GM23338 (cell line): Measurements from ENCODE around the gene PTGR3. TPM values are rescaled to one million over a fixed set of nuclear protein-coding genes. Genes with fewer than 3 reads are reported as not detected.

ENCODE experiments used
- ATAC-seq: fragments of 200-7000 bp; cut with Tn5 transposase; 3 replicates; pipeline ENCODE4 v1.9.1; 2020
- DNase-seq: peaks from one replicate; pipeline ENCODE4 v3.0.0-alpha.2; 2015; ENCODE audit warnings: low spot score
- H2AFZ ChIP-seq: fragments of 200-600 bp; sonication (generic); 2 replicates; pipeline ENCODE4 v1.8.0; 2016; ENCODE audit warnings: antibody characterized with exemption, mild to moderate bottlenecking, moderate library complexity
- H3F3A ChIP-seq: fragments of 200-600 bp; sonication (generic); replicated peaks from 2 replicates; pipeline ENCODE4 v1.8.0; 2017; ENCODE audit warnings: antibody characterized with exemption, mixed run types, low read depth
- H3K27ac ChIP-seq: fragments of 200-600 bp; sonication (generic); 2 replicates; pipeline ENCODE4 v1.6.1; 2016; ENCODE audit warnings: low read depth
- H3K27me3 ChIP-seq: fragments of 200-600 bp; sonication (generic); 2 replicates; pipeline ENCODE4 v1.8.0; 2016; ENCODE audit warnings: mild to moderate bottlenecking, mixed run types, moderate library complexity; ENCODE audit not compliant: insufficient read depth
- H3K36me3 ChIP-seq: fragments of 200-600 bp; sonication (generic); 2 replicates; pipeline ENCODE4 v1.8.0; 2016; ENCODE audit warnings: mild to moderate bottlenecking; ENCODE audit not compliant: insufficient read depth
- H3K4me1 ChIP-seq: fragments of 200-600 bp; sonication (generic); 2 replicates; pipeline ENCODE4 v1.8.0; 2016; ENCODE audit warnings: mild to moderate bottlenecking, moderate library complexity; ENCODE audit not compliant: insufficient read depth
- H3K4me2 ChIP-seq: fragments of 200-600 bp; sonication (generic); 2 replicates; pipeline ENCODE4 v1.7.1; 2017; ENCODE audit warnings: mixed run types
- H3K4me3 ChIP-seq: fragments of 200-600 bp; sonication (generic); 2 replicates; pipeline ENCODE4 v1.6.1; 2016; ENCODE audit warnings: mixed run types
- H3K79me2 ChIP-seq: fragments of 200-600 bp; sonication (generic); replicated peaks from 2 replicates; pipeline ENCODE4 v1.8.0; 2017; ENCODE audit warnings: mild to moderate bottlenecking; ENCODE audit not compliant: insufficient read depth
- H3K9me2 ChIP-seq: fragments of 200-600 bp; sonication (generic); 2 replicates; pipeline ENCODE4 v1.8.0; 2017; ENCODE audit not compliant: insufficient read depth
- H4K20me1 ChIP-seq: fragments of 200-600 bp; sonication (generic); replicated peaks from 2 replicates; pipeline ENCODE4 v1.8.0; 2017; ENCODE audit warnings: mild to moderate bottlenecking; ENCODE audit not compliant: insufficient read depth
- H3K27ac Mint-ChIP-seq: 2 replicates; pipeline ENCODE4 v1.8.0; 2020; ENCODE audit warnings: inconsistent platforms, mild to moderate bottlenecking, moderate library complexity, mixed read lengths
- H3K27me3 Mint-ChIP-seq: 3 replicates; pipeline ENCODE4 v1.8.0; 2022; ENCODE audit warnings: low read depth, mild to moderate bottlenecking, moderate library complexity, mixed read lengths, inconsistent platforms; ENCODE audit not compliant: insufficient read depth, poor library complexity
- H3K36me3 Mint-ChIP-seq: 3 replicates; pipeline ENCODE4 v1.8.0; 2021; ENCODE audit warnings: low read depth, mild to moderate bottlenecking, inconsistent platforms, moderate library complexity, mixed read lengths
- H3K4me1 Mint-ChIP-seq: 3 replicates; pipeline ENCODE4 v1.8.0; 2020; ENCODE audit warnings: mild to moderate bottlenecking, inconsistent platforms, mixed read lengths
- H3K4me3 Mint-ChIP-seq: 3 replicates; pipeline ENCODE4 v1.8.0; 2021; ENCODE audit warnings: moderate library complexity, mild to moderate bottlenecking, inconsistent platforms, mixed read lengths
- H3K9me3 Mint-ChIP-seq: 3 replicates; pipeline ENCODE4 v1.8.0; 2020; ENCODE audit warnings: moderate library complexity, mild to moderate bottlenecking, inconsistent platforms, mixed read lengths
- CREB1 ChIP-seq: fragments of 250-450 bp; sonication (Bioruptor Pico); IDR thresholded peaks from 2 replicates; pipeline ENCODE4 v1.5.0; 2020; ENCODE audit warnings: low read depth, mild to moderate bottlenecking, moderate library complexity
- EZH2 ChIP-seq: fragments of 200-600 bp; sonication (generic); IDR thresholded peaks from one replicate; pipeline ENCODE4 v1.8.0; 2017; ENCODE audit warnings: antibody characterized with exemption, mild to moderate bottlenecking, low read depth; ENCODE audit not compliant: unreplicated experiment
- EZH2phosphoT487 ChIP-seq: fragments of 200-600 bp; sonication (generic); IDR thresholded peaks from one replicate; pipeline ENCODE4 v1.8.1; 2018; ENCODE audit warnings: antibody characterized with exemption; ENCODE audit not compliant: unreplicated experiment
- JUNB ChIP-seq: IDR thresholded peaks from one replicate; pipeline ENCODE4 v1.6.1; 2016; ENCODE audit warnings: antibody characterized with exemption; ENCODE audit not compliant: unreplicated experiment
- NANOG ChIP-seq: IDR thresholded peaks from 2 replicates; pipeline ENCODE4 v1.6.1; 2016; ENCODE audit warnings: antibody characterized with exemption, borderline replicate concordance
- POLR2AphosphoS5 ChIP-seq: IDR thresholded peaks from 2 replicates; pipeline ENCODE4 v1.6.1; 2016; ENCODE audit warnings: antibody characterized with exemption, low read depth
- STAT1 ChIP-seq: IDR thresholded peaks from one replicate; pipeline ENCODE4 v1.6.1; 2016; ENCODE audit warnings: antibody characterized with exemption; ENCODE audit not compliant: unreplicated experiment
- ZNF114 ChIP-seq: fragments of 250-450 bp; sonication (Bioruptor Pico); IDR thresholded peaks from 2 replicates; pipeline ENCODE4 v1.5.0; 2020; ENCODE audit warnings: mild to moderate bottlenecking, moderate library complexity
- ZNF331 ChIP-seq: fragments of 250-450 bp; sonication (Bioruptor Pico); IDR thresholded peaks from 2 replicates; pipeline ENCODE4 v1.5.0; 2020; ENCODE audit warnings: low read depth, mild to moderate bottlenecking, moderate library complexity
- polyA plus RNA-seq: library from polyadenylated mRNA; unstranded; fragments of >200 nt; fragmentation: Nextera tagmentation; extraction: Ambion mirVana; gene quantifications from 2 replicates; pipeline ENCODE4 v1.2.1, GENCODE V29; 2016
- total RNA-seq: library from RNA; depleted of rRNA; stranded (reverse); fragments of >200 nt; shearing (Covaris generic); gene quantifications from 2 replicates; pipeline ENCODE4 v1.2.3, GENCODE V29; 2014
- TF ChIP-seq, protein P1 (sequence below): fragments of 250-450 bp; sonication (Bioruptor Pico); IDR thresholded peaks from 2 replicates; pipeline ENCODE4 v1.5.0; 2020; ENCODE audit warnings: mild to moderate bottlenecking, moderate library complexity
- TF ChIP-seq, protein P2 (sequence below): IDR thresholded peaks from 2 replicates; pipeline ENCODE4 v1.6.1; 2016; ENCODE audit warnings: antibody characterized with exemption
- TF ChIP-seq, protein P3 (sequence below): IDR thresholded peaks from one replicate; pipeline ENCODE4 v1.6.1; 2018; ENCODE audit warnings: antibody characterized with exemption; ENCODE audit not compliant: unreplicated experiment
- TF ChIP-seq, protein P4 (sequence below), 2 experiments: fragments of 200-600 bp in 1 of 2; sonication (generic) in 1 of 2; conservative IDR thresholded peaks; 2 replicates each; pipeline versions ENCODE4 v1.5.1 to v1.6.1; 2016 to 2017; ENCODE audit warnings: antibody characterized with exemption in 2 of 2, low read depth in 2 of 2, mild to moderate bottlenecking in 2 of 2, moderate library complexity in 1 of 2

The PTGR3 gene
- total and polyA plus RNA-seq, 2 experiments from 2014 or later: 0.84 to 1.5 TPM

DNA sequence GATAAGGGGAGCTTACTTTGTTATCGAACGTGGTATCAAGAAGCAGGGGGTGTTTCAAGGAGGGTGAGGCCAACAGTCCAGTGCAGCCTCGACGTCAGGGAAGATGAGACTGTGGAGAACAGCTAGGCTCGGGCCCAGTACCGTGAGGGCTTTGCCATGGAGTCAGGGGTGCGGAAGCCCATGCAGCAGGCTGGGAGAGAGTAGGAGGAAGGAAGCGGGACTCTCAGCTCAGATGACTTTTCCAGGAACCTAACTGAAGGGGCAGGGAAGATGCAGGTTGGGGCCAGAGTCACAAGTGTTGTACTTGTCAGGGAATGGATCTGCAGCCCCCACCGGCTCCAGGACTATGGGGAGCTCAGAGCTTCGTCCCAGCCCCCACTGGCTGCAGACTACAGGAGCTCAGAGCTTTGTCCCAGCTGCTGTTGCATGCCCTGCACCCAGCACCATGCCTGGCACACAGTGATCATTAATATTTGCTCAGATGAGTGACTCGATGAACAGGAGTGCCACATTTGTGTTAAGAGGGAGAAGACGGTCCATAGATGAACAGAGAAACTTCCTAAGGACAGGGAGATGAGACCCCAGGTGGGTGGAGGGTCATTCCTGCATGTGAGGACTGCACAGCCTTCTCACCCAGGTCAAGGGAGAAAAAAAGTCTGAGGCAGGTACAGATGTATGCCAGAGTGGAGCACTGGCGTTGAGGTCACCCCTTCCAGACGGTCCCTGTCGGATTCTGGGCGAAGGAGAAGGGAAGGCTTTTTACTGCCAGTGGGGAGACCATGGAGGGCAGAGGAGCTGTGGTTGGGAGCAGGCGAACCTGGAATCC, 36.4 kb downstream of the PTGR3 start:
- no peak for ATAC-seq
- Histone ChIP-seq H3K4me2 (no peak overlapping the region), H3K4me1 (no peaks in the 10 kb centered on the region), H4K20me1 (no peaks in the 10 kb centered on the region), H3F3A (no peaks in the 10 kb centered on the region), H3K36me3 (no peaks in the 10 kb centered on the region), H3K27ac (no peak overlapping the region), H2AFZ (no peak overlapping the region), H3K27me3 (no peaks in the 10 kb centered on the region), H3K9me2 (no peaks in the 10 kb centered on the region), H3K79me2 (no peaks in the 10 kb centered on the region), H3K4me3 (no peak overlapping the region)
- peaks cover 3% of the 10 kb centered on the region for H3K27me3 Mint-ChIP-seq
- H3K36me3 Mint-ChIP-seq: no peaks in the 10 kb centered on the region
- DNase-seq: no peak
- TF ChIP-seq EZH2phosphoT487 (no peak), NANOG (no peak), EZH2 (no peak), ZNF114 (CRISPR knock-in tag) (no peak), STAT1 (no peak), POLR2AphosphoS5 (no peak), ZNF331 (no peak), JUNB (no peak), CREB1 (CRISPR knock-in tag) (no peak)
- TF ChIP-seq, protein P1, sequence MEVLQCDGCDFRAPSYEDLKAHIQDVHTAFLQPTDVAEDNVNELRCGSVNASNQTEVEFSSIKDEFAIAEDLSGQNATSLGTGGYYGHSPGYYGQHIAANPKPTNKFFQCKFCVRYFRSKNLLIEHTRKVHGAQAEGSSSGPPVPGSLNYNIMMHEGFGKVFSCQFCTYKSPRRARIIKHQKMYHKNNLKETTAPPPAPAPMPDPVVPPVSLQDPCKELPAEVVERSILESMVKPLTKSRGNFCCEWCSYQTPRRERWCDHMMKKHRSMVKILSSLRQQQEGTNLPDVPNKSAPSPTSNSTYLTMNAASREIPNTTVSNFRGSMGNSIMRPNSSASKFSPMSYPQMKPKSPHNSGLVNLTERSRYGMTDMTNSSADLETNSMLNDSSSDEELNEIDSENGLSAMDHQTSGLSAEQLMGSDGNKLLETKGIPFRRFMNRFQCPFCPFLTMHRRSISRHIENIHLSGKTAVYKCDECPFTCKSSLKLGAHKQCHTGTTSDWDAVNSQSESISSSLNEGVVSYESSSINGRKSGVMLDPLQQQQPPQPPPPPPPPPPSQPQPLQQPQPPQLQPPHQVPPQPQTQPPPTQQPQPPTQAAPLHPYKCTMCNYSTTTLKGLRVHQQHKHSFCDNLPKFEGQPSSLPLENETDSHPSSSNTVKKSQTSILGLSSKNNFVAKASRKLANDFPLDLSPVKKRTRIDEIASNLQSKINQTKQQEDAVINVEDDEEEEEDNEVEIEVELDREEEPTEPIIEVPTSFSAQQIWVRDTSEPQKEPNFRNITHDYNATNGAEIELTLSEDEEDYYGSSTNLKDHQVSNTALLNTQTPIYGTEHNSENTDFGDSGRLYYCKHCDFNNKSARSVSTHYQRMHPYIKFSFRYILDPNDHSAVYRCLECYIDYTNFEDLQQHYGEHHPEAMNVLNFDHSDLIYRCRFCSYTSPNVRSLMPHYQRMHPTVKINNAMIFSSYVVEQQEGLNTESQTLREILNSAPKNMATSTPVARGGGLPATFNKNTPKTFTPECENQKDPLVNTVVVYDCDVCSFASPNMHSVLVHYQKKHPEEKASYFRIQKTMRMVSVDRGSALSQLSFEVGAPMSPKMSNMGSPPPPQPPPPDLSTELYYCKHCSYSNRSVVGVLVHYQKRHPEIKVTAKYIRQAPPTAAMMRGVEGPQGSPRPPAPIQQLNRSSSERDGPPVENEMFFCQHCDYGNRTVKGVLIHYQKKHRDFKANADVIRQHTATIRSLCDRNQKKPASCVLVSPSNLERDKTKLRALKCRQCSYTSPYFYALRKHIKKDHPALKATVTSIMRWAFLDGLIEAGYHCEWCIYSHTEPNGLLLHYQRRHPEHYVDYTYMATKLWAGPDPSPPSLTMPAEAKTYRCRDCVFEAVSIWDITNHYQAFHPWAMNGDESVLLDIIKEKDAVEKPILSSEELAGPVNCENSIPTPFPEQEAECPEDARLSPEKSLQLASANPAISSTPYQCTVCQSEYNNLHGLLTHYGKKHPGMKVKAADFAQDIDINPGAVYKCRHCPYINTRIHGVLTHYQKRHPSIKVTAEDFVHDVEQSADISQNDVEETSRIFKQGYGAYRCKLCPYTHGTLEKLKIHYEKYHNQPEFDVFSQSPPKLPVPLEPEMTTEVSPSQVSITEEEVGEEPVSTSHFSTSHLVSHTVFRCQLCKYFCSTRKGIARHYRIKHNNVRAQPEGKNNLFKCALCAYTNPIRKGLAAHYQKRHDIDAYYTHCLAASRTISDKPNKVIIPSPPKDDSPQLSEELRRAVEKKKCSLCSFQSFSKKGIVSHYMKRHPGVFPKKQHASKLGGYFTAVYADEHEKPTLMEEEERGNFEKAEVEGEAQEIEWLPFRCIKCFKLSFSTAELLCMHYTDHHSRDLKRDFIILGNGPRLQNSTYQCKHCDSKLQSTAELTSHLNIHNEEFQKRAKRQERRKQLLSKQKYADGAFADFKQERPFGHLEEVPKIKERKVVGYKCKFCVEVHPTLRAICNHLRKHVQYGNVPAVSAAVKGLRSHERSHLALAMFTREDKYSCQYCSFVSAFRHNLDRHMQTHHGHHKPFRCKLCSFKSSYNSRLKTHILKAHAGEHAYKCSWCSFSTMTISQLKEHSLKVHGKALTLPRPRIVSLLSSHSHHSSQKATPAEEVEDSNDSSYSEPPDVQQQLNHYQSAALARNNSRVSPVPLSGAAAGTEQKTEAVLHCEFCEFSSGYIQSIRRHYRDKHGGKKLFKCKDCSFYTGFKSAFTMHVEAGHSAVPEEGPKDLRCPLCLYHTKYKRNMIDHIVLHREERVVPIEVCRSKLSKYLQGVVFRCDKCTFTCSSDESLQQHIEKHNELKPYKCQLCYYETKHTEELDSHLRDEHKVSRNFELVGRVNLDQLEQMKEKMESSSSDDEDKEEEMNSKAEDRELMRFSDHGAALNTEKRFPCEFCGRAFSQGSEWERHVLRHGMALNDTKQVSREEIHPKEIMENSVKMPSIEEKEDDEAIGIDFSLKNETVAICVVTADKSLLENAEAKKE (CRISPR knock-in tag): no peak
- TF ChIP-seq, protein P2, sequence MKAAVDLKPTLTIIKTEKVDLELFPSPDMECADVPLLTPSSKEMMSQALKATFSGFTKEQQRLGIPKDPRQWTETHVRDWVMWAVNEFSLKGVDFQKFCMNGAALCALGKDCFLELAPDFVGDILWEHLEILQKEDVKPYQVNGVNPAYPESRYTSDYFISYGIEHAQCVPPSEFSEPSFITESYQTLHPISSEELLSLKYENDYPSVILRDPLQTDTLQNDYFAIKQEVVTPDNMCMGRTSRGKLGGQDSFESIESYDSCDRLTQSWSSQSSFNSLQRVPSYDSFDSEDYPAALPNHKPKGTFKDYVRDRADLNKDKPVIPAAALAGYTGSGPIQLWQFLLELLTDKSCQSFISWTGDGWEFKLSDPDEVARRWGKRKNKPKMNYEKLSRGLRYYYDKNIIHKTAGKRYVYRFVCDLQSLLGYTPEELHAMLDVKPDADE: no peak
- TF ChIP-seq, protein P3, sequence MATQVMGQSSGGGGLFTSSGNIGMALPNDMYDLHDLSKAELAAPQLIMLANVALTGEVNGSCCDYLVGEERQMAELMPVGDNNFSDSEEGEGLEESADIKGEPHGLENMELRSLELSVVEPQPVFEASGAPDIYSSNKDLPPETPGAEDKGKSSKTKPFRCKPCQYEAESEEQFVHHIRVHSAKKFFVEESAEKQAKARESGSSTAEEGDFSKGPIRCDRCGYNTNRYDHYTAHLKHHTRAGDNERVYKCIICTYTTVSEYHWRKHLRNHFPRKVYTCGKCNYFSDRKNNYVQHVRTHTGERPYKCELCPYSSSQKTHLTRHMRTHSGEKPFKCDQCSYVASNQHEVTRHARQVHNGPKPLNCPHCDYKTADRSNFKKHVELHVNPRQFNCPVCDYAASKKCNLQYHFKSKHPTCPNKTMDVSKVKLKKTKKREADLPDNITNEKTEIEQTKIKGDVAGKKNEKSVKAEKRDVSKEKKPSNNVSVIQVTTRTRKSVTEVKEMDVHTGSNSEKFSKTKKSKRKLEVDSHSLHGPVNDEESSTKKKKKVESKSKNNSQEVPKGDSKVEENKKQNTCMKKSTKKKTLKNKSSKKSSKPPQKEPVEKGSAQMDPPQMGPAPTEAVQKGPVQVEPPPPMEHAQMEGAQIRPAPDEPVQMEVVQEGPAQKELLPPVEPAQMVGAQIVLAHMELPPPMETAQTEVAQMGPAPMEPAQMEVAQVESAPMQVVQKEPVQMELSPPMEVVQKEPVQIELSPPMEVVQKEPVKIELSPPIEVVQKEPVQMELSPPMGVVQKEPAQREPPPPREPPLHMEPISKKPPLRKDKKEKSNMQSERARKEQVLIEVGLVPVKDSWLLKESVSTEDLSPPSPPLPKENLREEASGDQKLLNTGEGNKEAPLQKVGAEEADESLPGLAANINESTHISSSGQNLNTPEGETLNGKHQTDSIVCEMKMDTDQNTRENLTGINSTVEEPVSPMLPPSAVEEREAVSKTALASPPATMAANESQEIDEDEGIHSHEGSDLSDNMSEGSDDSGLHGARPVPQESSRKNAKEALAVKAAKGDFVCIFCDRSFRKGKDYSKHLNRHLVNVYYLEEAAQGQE: no peak
- TF ChIP-seq, protein P4, sequence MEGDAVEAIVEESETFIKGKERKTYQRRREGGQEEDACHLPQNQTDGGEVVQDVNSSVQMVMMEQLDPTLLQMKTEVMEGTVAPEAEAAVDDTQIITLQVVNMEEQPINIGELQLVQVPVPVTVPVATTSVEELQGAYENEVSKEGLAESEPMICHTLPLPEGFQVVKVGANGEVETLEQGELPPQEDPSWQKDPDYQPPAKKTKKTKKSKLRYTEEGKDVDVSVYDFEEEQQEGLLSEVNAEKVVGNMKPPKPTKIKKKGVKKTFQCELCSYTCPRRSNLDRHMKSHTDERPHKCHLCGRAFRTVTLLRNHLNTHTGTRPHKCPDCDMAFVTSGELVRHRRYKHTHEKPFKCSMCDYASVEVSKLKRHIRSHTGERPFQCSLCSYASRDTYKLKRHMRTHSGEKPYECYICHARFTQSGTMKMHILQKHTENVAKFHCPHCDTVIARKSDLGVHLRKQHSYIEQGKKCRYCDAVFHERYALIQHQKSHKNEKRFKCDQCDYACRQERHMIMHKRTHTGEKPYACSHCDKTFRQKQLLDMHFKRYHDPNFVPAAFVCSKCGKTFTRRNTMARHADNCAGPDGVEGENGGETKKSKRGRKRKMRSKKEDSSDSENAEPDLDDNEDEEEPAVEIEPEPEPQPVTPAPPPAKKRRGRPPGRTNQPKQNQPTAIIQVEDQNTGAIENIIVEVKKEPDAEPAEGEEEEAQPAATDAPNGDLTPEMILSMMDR (conservative IDR thresholded peaks at IDR 0.05; ENCODE audit: low read depth in 2 of 2): no peak
- 0 out of 2 replicates have a peak overlapping the region, but pooled peaks have one; percentile 44 for H3K27ac Mint-ChIP-seq
- peaks cover 15% of the 10 kb centered on the region for H3K4me1 Mint-ChIP-seq
- no peak overlapping the region for H3K4me3 Mint-ChIP-seq
- H3K9me3 Mint-ChIP-seq: no peaks in the 10 kb centered on the region
